ENCODE results near the gene AKNAD1.

DNA sequence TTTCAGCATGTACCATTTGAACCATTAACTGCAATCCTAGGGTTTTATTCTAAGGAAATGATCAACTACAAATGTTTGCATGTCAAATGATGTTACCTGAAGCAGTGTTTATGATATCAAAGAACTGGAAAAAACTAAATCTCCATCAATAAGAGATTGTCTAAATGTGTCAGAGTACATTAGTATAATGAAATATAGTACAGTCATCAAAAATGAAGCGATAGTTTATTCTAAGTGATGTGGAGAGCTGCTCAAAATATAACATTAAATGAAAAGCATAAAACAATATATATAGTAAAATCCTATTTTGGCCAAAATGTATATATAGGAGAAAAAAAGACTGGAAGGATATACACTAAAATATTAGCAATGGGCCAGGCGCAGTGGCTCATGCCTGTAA is 24.0 kb downstream of the AKNAD1 start:
- TF ChIP-seq, protein P1, sequence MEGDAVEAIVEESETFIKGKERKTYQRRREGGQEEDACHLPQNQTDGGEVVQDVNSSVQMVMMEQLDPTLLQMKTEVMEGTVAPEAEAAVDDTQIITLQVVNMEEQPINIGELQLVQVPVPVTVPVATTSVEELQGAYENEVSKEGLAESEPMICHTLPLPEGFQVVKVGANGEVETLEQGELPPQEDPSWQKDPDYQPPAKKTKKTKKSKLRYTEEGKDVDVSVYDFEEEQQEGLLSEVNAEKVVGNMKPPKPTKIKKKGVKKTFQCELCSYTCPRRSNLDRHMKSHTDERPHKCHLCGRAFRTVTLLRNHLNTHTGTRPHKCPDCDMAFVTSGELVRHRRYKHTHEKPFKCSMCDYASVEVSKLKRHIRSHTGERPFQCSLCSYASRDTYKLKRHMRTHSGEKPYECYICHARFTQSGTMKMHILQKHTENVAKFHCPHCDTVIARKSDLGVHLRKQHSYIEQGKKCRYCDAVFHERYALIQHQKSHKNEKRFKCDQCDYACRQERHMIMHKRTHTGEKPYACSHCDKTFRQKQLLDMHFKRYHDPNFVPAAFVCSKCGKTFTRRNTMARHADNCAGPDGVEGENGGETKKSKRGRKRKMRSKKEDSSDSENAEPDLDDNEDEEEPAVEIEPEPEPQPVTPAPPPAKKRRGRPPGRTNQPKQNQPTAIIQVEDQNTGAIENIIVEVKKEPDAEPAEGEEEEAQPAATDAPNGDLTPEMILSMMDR (IDR thresholded peaks at IDR 0.05), result no peak
- no peak for TF ChIP-seq POLR2A (IDR thresholded peaks at IDR 0.05)

Data from uterus (tissue), 2 donors.